ENCODE data around the gene KRTAP5-1. TPM values are rescaled to one million over a fixed set of nuclear protein-coding genes. Genes with fewer than 3 reads are reported as not detected.

The KRTAP5-1 gene
- total RNA-seq, 1 experiment from 2014 or later, result not detected

DNA sequence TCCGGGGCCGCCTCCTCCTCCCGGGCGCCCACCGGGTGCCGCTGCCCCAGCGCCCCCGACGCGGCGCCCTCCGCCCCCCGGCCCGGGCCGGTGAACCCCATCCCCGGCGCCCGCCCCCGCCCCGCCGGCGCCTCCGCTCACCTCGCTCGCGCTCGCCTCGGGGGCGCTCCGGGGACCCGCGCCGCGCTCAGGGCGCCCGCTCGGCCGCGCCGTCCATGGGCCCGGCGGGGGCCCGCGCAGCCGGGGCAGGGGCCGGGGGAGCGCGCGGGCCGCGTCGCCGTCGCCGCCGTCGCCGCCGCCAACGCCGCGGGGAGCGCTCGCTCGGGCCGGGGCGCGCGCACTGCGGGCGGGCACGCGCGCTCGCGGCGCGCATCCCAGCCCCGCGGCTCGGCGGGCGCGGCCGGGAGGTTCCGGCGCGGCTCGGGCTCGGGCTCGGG, 13.3 kb downstream of the KRTAP5-1 start:
- Histone ChIP-seq H3K9me3 (ENCODE audit: low read length) (no peaks in the 10 kb centered on the region), H3K4me1 (ENCODE audit: insufficient read depth, low read length) (peaks cover 8% of the 10 kb centered on the region), H3F3A (ENCODE audit: low read length, unreplicated experiment) (no peaks in the 10 kb centered on the region), H3K79me2 (ENCODE audit: low read length) (no peaks in the 10 kb centered on the region), H3K4me2 (ENCODE audit: low read length) (peak overlapping the region; percentile 57; the same call in 1 of the 2 replicates), H4K20me1 (ENCODE audit: low read length) (no peaks in the 10 kb centered on the region), H3K9ac (ENCODE audit: low read length) (no peak overlapping the region), H2AFZ (ENCODE audit: low read length) (no peak overlapping the region), H3K4me3 (ENCODE audit: low read length) (no peak overlapping the region; the same call in 1 of the 2 replicates), H3K27me3 (ENCODE audit: low read length) (peaks cover 16% of the 10 kb centered on the region), H3K9me2 (replicated peaks; ENCODE audit: low read length) (no peaks in the 10 kb centered on the region), H3K27ac (ENCODE audit: low read length) (no peak overlapping the region), H3K36me3 (ENCODE audit: low read depth, low read length) (no peaks in the 10 kb centered on the region)
- intact Hi-C loops (cut with micrococcal nuclease), result no loop called here
- POLR2A ChIA-PET (ENCODE audit: unreplicated experiment), result no interaction called here
- ATAC-seq, result no peak
- CTCF ChIA-PET, result no interaction called here
- BruUV-seq (replicated peaks), result no TSS peak
- TF ChIP-seq, protein P1, sequence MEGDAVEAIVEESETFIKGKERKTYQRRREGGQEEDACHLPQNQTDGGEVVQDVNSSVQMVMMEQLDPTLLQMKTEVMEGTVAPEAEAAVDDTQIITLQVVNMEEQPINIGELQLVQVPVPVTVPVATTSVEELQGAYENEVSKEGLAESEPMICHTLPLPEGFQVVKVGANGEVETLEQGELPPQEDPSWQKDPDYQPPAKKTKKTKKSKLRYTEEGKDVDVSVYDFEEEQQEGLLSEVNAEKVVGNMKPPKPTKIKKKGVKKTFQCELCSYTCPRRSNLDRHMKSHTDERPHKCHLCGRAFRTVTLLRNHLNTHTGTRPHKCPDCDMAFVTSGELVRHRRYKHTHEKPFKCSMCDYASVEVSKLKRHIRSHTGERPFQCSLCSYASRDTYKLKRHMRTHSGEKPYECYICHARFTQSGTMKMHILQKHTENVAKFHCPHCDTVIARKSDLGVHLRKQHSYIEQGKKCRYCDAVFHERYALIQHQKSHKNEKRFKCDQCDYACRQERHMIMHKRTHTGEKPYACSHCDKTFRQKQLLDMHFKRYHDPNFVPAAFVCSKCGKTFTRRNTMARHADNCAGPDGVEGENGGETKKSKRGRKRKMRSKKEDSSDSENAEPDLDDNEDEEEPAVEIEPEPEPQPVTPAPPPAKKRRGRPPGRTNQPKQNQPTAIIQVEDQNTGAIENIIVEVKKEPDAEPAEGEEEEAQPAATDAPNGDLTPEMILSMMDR (conservative IDR thresholded peaks at IDR 0.05; ENCODE audit: low read depth, low read length), result no peak
- TF ChIP-seq EZH2phosphoT487 (IDR thresholded peaks at IDR 0.05; ENCODE audit: borderline replicate concordance, low read length) (no peak), EZH2 (IDR thresholded peaks at IDR 0.05; ENCODE audit: low read length, unreplicated experiment) (no peak)
- no peak for DNase-seq

DNA sequence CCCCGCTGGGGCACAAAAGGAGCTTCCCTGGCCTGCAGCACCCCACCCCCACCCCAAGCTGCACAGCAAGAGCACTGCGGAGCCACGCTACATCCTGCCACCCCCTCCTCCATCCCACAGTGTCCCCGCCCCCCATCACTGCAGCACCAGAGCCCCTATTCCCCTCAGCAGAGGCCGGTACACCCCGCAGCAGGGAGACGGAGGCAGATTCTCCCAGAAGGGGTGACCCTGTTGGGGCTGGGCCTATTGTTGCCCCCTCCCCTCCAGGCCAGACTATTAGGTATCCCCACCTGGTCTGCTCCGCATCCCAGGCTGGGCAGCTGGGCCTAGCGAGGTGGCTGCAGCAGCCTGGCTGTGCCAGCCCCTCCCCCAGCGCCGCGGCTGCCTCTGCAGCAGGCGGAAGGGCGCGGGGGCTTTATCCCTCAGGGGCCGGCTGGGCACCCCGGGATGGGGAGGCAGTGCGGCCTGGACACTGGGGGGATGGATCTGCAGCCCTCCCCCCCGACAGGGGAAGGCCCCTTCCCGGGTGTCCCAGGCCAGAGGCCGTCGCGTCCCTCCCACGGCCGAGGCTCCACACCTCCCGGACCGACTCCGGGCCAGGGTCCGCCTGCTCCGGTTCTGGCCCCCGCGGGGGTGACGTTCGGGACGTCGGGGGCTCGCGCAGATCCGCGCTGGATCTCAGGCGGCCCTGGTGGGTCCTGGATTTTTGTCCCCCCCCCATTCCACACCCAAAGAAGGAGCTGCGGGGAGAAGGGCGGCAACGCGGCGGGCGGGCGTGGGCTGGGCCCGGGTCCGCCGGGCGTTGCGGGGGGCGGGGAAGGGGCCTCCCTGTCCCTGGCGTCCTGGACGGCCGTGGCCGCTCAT, 14.0 kb downstream of the KRTAP5-1 start:
- Histone ChIP-seq H3K4me1 (ENCODE audit: insufficient read depth, low read length) (peaks cover 8% of the 10 kb centered on the region), H3K27me3 (ENCODE audit: low read length) (peaks cover 16% of the 10 kb centered on the region), H3K36me3 (ENCODE audit: low read depth, low read length) (no peaks in the 10 kb centered on the region), H3K27ac (ENCODE audit: low read length) (no peak overlapping the region), H3K4me2 (ENCODE audit: low read length) (peak overlapping the region; percentile 57), H3K4me3 (ENCODE audit: low read length) (peak overlapping the region; percentile 53), H3K9me2 (replicated peaks; ENCODE audit: low read length) (no peaks in the 10 kb centered on the region), H3K9me3 (ENCODE audit: low read length) (no peaks in the 10 kb centered on the region), H2AFZ (ENCODE audit: low read length) (no peak overlapping the region), H3F3A (ENCODE audit: low read length, unreplicated experiment) (no peaks in the 10 kb centered on the region), H3K9ac (ENCODE audit: low read length) (no peak overlapping the region), H4K20me1 (ENCODE audit: low read length) (no peaks in the 10 kb centered on the region), H3K79me2 (ENCODE audit: low read length) (no peaks in the 10 kb centered on the region)
- ATAC-seq, result no peak
- intact Hi-C loops (cut with micrococcal nuclease), result no loop called here
- BruUV-seq (replicated peaks), result no TSS peak
- CTCF ChIA-PET, result no interaction called here
- no peak for DNase-seq
- POLR2A ChIA-PET (ENCODE audit: unreplicated experiment), result no interaction called here
- TF ChIP-seq EZH2 (IDR thresholded peaks at IDR 0.05; ENCODE audit: low read length, unreplicated experiment) (no peak), EZH2phosphoT487 (IDR thresholded peaks at IDR 0.05; ENCODE audit: borderline replicate concordance, low read length) (no peak)
- TF ChIP-seq, protein P1 (conservative IDR thresholded peaks at IDR 0.05; ENCODE audit: low read depth, low read length), result no peak

DNA sequence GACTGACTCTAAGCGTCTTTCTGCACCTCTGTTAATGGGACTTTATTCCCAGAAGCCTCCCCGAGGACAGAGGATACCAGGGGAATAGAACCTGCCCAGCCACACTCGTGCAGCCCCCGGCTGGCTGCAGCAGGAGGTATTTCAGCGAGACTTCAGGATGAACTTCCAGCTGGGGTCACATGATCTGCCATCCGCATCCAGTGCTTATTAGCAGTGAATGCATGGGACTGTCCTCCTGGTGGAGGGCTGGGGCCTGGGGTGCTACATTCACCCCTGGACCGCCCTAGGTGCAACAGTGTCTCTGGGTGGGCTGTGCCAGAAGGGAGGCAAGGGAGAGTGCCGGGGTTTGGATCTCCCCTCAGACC, 14.6 kb downstream of the KRTAP5-1 start:
- H3K27me3 ChIP-seq (ENCODE audit: low read length), result peaks cover 16% of the 10 kb centered on the region
- no peaks in the 10 kb centered on the region for H3K9me3 ChIP-seq (ENCODE audit: low read length)
- CTCF ChIA-PET, result no interaction called here
- H3K36me3 ChIP-seq (ENCODE audit: low read depth, low read length), result no peaks in the 10 kb centered on the region
- TSS peak; percentile 39 for BruUV-seq (replicated peaks)
- H3K4me1 ChIP-seq (ENCODE audit: insufficient read depth, low read length), result peaks cover 8% of the 10 kb centered on the region
- H3K27ac ChIP-seq (ENCODE audit: low read length), result no peak overlapping the region
- H3K4me3 ChIP-seq (ENCODE audit: low read length), result no peak overlapping the region
- H3K79me2 ChIP-seq (ENCODE audit: low read length), result no peaks in the 10 kb centered on the region
- TF ChIP-seq, protein P1 (conservative IDR thresholded peaks at IDR 0.05; ENCODE audit: low read depth, low read length), result no peak
- TF ChIP-seq EZH2 (IDR thresholded peaks at IDR 0.05; ENCODE audit: low read length, unreplicated experiment), result no peak
- no peak for TF ChIP-seq EZH2phosphoT487 (IDR thresholded peaks at IDR 0.05; ENCODE audit: borderline replicate concordance, low read length)
- no peak overlapping the region for H3K4me2 ChIP-seq (ENCODE audit: low read length)
- no peaks in the 10 kb centered on the region for H3F3A ChIP-seq (ENCODE audit: low read length, unreplicated experiment)
- no peak for ATAC-seq
- H3K9me2 ChIP-seq (replicated peaks; ENCODE audit: low read length), result no peaks in the 10 kb centered on the region
- no peak overlapping the region for H2AFZ ChIP-seq (ENCODE audit: low read length)
- intact Hi-C loops (cut with micrococcal nuclease), result no loop called here
- POLR2A ChIA-PET (ENCODE audit: unreplicated experiment), result no interaction called here
- no peak for DNase-seq
- no peaks in the 10 kb centered on the region for H4K20me1 ChIP-seq (ENCODE audit: low read length)
- H3K9ac ChIP-seq (ENCODE audit: low read length), result no peak overlapping the region
